DOHH2 (cell line): ENCODE measurements around the gene RHOBTB3.

Experiments used
- H3F3A ChIP-seq: fragments of 200-600 bp; sonication (generic), shearing (Covaris generic); 2 replicates; pipeline ENCODE4 v1.6.0; 2016; ENCODE audit warnings: antibody characterized with exemption, mild to moderate bottlenecking; ENCODE audit not compliant: control insufficient read depth, insufficient read depth
- H3K27ac ChIP-seq: fragments of 200-600 bp; sonication (generic); 2 replicates; pipeline ENCODE4 v1.5.1; 2014; ENCODE audit warnings: low read depth, mild to moderate bottlenecking, low read length, moderate library complexity
- H3K27me3 ChIP-seq: fragments of 200-600 bp; sonication (generic); 2 replicates; pipeline ENCODE4 v1.6.1; 2014; ENCODE audit warnings: mild to moderate bottlenecking, low read length, mixed read lengths; ENCODE audit not compliant: control insufficient read depth
- H3K36me3 ChIP-seq: fragments of 200-600 bp; sonication (generic); 2 replicates; pipeline ENCODE4 v1.6.1; 2014; ENCODE audit warnings: mild to moderate bottlenecking, low read length, moderate library complexity, mixed read lengths; ENCODE audit not compliant: control insufficient read depth
- H3K4me1 ChIP-seq: fragments of 200-600 bp; sonication (generic); 2 replicates; pipeline ENCODE4 v1.6.1; 2014; ENCODE audit warnings: mild to moderate bottlenecking, low read length, mixed read lengths; ENCODE audit not compliant: control insufficient read depth
- H3K4me2 ChIP-seq: fragments of 200-600 bp; sonication (generic); 2 replicates; pipeline ENCODE4 v1.6.0; 2014; ENCODE audit warnings: mild to moderate bottlenecking, low read length, moderate library complexity
- H3K4me3 ChIP-seq: fragments of 200-600 bp; sonication (generic); 2 replicates; pipeline ENCODE4 v1.5.1; 2014; ENCODE audit warnings: mild to moderate bottlenecking, low read length, mixed read lengths
- H3K79me2 ChIP-seq: fragments of 200-600 bp; sonication (generic); 2 replicates; pipeline ENCODE4 v1.6.1; 2014; ENCODE audit warnings: mild to moderate bottlenecking, low read length, mixed read lengths; ENCODE audit not compliant: control insufficient read depth
- H3K9me2 ChIP-seq: fragments of 200-600 bp; sonication (generic); replicated peaks from 2 replicates; pipeline ENCODE4 v1.6.1; 2014; ENCODE audit warnings: mild to moderate bottlenecking, low read length, mixed read lengths; ENCODE audit not compliant: control insufficient read depth
- H3K9me3 ChIP-seq: fragments of 200-600 bp; sonication (generic); 2 replicates; pipeline ENCODE4 v1.6.1; 2014; ENCODE audit warnings: antibody characterized with exemption, low read length, mixed read lengths; ENCODE audit not compliant: control insufficient read depth, insufficient read depth
- H4K20me1 ChIP-seq: fragments of 200-600 bp; sonication (generic); 2 replicates; pipeline ENCODE4 v1.6.0; 2014; ENCODE audit warnings: low read depth, mild to moderate bottlenecking, antibody characterized with exemption, low read length, moderate library complexity; ENCODE audit not compliant: control insufficient read depth, insufficient read depth
- CTCF ChIP-seq: fragments of 200-600 bp; sonication (generic); IDR thresholded peaks from one replicate; pipeline ENCODE4 v1.5.1; 2014; ENCODE audit warnings: antibody characterized with exemption, mild to moderate bottlenecking, low read depth, low read length; ENCODE audit not compliant: poor library complexity, severe bottlenecking
- EZH2phosphoT487 ChIP-seq: fragments of 200-600 bp; sonication (generic); IDR thresholded peaks from 2 replicates; pipeline ENCODE4 v1.6.1; 2017; ENCODE audit warnings: borderline replicate concordance, mild to moderate bottlenecking, antibody characterized with exemption, low read length, moderate library complexity, mixed read lengths

The RHOBTB3 gene

DNA sequence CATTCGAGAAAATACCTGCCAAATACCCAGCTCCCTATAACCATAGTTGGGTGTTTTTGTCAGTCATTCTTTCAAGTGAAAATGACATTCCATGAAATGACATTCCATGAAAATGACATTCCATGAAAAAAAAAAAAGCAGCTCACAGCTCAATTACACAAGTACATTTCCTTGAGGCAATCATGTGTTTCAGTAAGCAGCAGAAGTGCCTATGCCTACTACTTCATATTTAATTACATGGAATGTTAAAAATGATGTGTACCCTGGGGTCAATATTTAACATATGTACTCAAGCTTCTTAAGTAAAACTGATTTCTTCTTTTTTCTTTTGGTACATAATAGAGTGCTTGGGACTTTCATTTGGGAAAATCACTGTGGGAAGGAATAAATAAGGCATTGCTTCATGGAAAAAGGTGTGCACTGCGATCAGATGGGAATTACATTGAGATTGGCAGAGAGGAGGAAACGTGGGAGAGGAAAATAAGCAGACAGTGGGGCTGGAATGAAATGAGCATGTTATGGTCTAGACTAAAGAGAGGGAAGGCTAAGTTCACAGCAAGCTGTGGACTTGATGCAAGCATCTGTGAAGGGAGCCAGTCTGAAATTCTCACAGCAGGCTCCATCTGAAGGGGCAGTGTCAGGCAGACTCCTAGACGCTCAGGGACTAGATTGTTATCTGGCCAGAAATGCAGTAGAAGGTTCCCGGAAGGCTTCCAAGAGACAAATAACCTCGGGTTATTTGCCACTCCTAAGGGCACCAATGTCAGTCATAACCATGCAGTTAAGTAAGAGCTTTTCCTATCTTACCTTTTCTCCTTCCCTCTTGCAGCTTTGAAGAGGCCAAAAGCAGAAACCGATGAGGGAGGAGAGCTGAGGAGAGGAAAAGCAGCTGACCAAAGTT lies 33.1 kb upstream of the RHOBTB3 start:
- TF ChIP-seq CTCF = no peak
- no peak for TF ChIP-seq EZH2phosphoT487
- Histone ChIP-seq H3K9me2 (no peaks in the 10 kb centered on the region), H3F3A (no peaks in the 10 kb centered on the region), H3K79me2 (no peaks in the 10 kb centered on the region), H3K27me3 (no peaks in the 10 kb centered on the region; the same call in 1 of the 2 replicates), H3K9me3 (no peaks in the 10 kb centered on the region), H4K20me1 (no peaks in the 10 kb centered on the region), H3K27ac (no peak overlapping the region), H3K36me3 (no peaks in the 10 kb centered on the region), H3K4me3 (no peak overlapping the region), H3K4me1 (no peaks in the 10 kb centered on the region), H3K4me2 (no peak overlapping the region)

GRCh38 chr5:95699337-95699736 lies 31.8 kb upstream of the RHOBTB3 start:
- no peaks in the 10 kb centered on the region for H3K36me3 ChIP-seq
- no peak for TF ChIP-seq CTCF
- TF ChIP-seq EZH2phosphoT487 = no peak
- no peaks in the 10 kb centered on the region for H3K9me3 ChIP-seq
- H3K4me1 ChIP-seq = no peaks in the 10 kb centered on the region
- no peaks in the 10 kb centered on the region for H3K9me2 ChIP-seq
- H3K4me3 ChIP-seq = no peak overlapping the region
- H3K27ac ChIP-seq = no peak overlapping the region
- H4K20me1 ChIP-seq = no peaks in the 10 kb centered on the region
- H3K4me2 ChIP-seq = no peak overlapping the region
- H3F3A ChIP-seq = no peaks in the 10 kb centered on the region
- no peaks in the 10 kb centered on the region; the same call in 1 of the 2 replicates for H3K27me3 ChIP-seq
- H3K79me2 ChIP-seq = no peaks in the 10 kb centered on the region

- TF ChIP-seq CTCF (no peak), EZH2phosphoT487 (no peak)
- no peaks in the 10 kb centered on the region; the same call in 1 of the 2 replicates for H3K27me3 ChIP-seq
- no peaks in the 10 kb centered on the region for H3K36me3 ChIP-seq
- no peaks in the 10 kb centered on the region for H3K79me2 ChIP-seq
- H3K9me2 ChIP-seq = no peaks in the 10 kb centered on the region
- H3K9me3 ChIP-seq = no peaks in the 10 kb centered on the region
- no peak overlapping the region for H3K27ac ChIP-seq
- no peak overlapping the region for H3K4me2 ChIP-seq
- no peaks in the 10 kb centered on the region for H3K4me1 ChIP-seq
- no peaks in the 10 kb centered on the region for H4K20me1 ChIP-seq
- no peaks in the 10 kb centered on the region for H3F3A ChIP-seq
- H3K4me3 ChIP-seq = no peak overlapping the region
These were observed 30.1 kb upstream of the RHOBTB3 start for GRCh38 chr5:95701074-95701473.
